ENCODE data around the gene F2RL1.

- TF ChIP-seq EZH2 (IDR thresholded peaks at IDR 0.05; ENCODE audit: insufficient read depth, poor library complexity, severe bottlenecking) (no peak), EZH2phosphoT487 (IDR thresholded peaks at IDR 0.05; ENCODE audit: insufficient read depth, low read depth) (no peak)
These were observed 1.7 kb downstream of the F2RL1 start for GRCh38 chr5:76820526-76820890.
